ENCODE data around the gene CCNK. TPM values are rescaled to one million over a fixed set of nuclear protein-coding genes. Genes with fewer than 3 reads are reported as not detected.

Gene CCNK
- total RNA-seq, 2 donors from 2014 or later: 65.8 to 67.7 TPM

DNA sequence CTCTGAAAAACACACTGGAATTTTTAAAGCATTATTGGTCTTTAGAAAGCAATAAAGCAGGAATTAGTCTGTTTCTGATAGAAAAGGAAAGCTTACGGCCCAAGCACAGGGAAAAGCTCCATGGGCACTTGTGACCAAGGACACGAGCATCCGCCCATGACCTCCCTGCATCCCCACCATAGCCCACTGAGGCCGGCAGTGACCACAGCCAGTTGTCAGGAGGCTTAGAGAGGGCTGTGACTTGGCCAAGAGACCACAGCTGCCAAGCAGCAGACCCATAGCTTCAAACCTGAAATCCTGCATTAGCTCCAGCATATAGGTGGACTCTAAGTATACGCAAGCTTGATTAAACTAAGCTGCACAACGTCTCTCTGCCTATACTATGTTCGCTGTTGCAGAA is 9.5 kb upstream of the CCNK start:
- no peak for TF ChIP-seq CTCF (IDR thresholded peaks at IDR 0.05)
- Histone ChIP-seq H3K9me3 (no peaks in the 10 kb centered on the region), H3K9ac (ENCODE audit: low read depth in 2 of 2, low read length in 2 of 2) (no peak overlapping the region), H3K36me3 (no peaks in the 10 kb centered on the region), H3K27ac (no peak overlapping the region), H3K27me3 (no peaks in the 10 kb centered on the region), H3K4me1 (no peaks in the 10 kb centered on the region), H3K4me3 (no peak overlapping the region)
- no peak for DNase-seq
- intact Hi-C loops (cut with DNase I): no loop called here

DNA sequence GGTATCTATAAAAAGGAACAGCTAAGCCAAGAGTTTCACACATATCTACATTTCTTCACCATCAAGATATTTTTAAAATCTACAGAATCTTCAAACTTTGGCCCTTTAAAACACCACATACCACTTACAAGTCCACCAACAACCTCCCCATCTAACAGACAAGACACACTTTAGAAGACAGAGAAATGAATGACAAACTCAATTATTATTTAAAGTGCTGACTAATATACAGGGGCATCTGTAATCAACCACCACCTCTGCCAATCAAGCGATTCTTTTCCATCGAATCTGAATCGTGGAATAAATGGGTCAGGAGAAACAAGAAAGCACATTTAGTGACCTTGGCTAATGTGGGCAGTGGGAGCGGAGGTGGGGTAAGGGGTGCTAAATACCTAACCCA is 8.3 kb upstream of the CCNK start:
- no peak overlapping the region for H3K27ac ChIP-seq

DNA sequence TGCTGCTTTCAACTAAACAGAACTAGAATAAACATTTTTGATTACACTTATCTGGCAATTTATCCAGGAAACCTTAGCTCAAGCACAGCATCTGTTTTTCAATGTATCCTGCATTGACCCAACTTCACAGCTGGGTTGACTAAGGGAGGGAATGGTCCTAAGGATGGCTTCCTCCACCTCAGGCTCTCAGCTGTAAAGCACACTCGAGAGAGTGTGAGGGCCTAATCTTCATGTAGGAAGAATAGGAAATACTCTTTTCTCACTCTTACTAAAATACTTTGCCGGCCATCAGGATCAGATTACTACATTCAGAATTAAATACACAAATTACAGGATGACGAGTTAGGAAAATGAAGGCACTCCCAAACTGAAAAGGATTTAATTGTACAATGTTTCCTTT is 7.8 kb upstream of the CCNK start:
- no peak overlapping the region for H3K4me3 ChIP-seq
- TF ChIP-seq CTCF (IDR thresholded peaks at IDR 0.05): no peak
- H3K9ac ChIP-seq (ENCODE audit: low read depth in 2 of 2, low read length in 2 of 2): no peak overlapping the region
- H3K4me1 ChIP-seq: peaks cover 3% of the 10 kb centered on the region
- H3K36me3 ChIP-seq: no peaks in the 10 kb centered on the region
- intact Hi-C loops (cut with DNase I): no loop called here
- H3K27ac ChIP-seq: no peak overlapping the region
- no peaks in the 10 kb centered on the region for H3K27me3 ChIP-seq
- no peak for DNase-seq
- no peaks in the 10 kb centered on the region for H3K9me3 ChIP-seq

More for the DNA sequence above, 8.3 kb upstream of the CCNK start:
- DNase-seq: no peak
- TF ChIP-seq CTCF (IDR thresholded peaks at IDR 0.05): no peak
- Histone ChIP-seq H3K9ac (ENCODE audit: low read depth in 2 of 2, low read length in 2 of 2) (no peak overlapping the region), H3K36me3 (no peaks in the 10 kb centered on the region), H3K4me1 (no peaks in the 10 kb centered on the region), H3K9me3 (no peaks in the 10 kb centered on the region), H3K27me3 (no peaks in the 10 kb centered on the region), H3K4me3 (no peak overlapping the region)
- intact Hi-C loops (cut with DNase I): no loop called here

DNA sequence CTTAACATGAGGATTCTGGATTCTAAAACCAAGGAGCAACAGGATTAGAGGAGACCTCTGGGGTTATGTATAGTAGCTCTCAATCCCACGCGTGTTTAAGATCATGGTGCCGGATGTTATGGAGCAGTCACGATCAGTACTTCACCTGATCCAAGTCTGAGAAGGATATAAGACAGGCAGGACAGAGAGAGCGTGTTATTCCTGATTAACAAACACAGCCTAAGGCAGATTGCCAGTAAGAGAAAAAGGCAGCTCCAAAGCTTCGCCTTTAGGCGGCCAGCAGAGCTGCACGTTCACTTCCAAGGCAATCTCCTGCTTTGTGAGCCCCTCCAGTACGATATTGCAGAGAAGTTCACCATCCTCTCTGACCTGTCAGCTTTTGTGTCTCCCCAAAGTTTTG is 6.0 kb upstream of the CCNK start:
- no peak overlapping the region for H3K4me3 ChIP-seq
- no peak for DNase-seq
- H3K27ac ChIP-seq: no peak overlapping the region
- no peaks in the 10 kb centered on the region for H3K9me3 ChIP-seq
- intact Hi-C loops (cut with DNase I): no loop called here
- peaks cover 8% of the 10 kb centered on the region for H3K4me1 ChIP-seq
- no peaks in the 10 kb centered on the region for H3K27me3 ChIP-seq
- no peak for TF ChIP-seq CTCF (IDR thresholded peaks at IDR 0.05)
- H3K9ac ChIP-seq (ENCODE audit: low read depth in 2 of 2, low read length in 2 of 2): no peak overlapping the region
- H3K36me3 ChIP-seq: no peaks in the 10 kb centered on the region

- Histone ChIP-seq H3K36me3 (no peaks in the 10 kb centered on the region), H3K4me1 (peaks cover 8% of the 10 kb centered on the region), H3K27ac (no peak overlapping the region), H3K4me3 (no peak overlapping the region), H3K27me3 (no peaks in the 10 kb centered on the region), H3K9ac (ENCODE audit: low read depth in 2 of 2, low read length in 2 of 2) (no peak overlapping the region), H3K9me3 (no peaks in the 10 kb centered on the region)
- no peak for TF ChIP-seq CTCF (IDR thresholded peaks at IDR 0.05)
- DNase-seq: no peak
- intact Hi-C loops (cut with DNase I): no loop called here
Measured at GRCh38 chr14:99475660-99476059, 5.5 kb upstream of the CCNK start.

DNA sequence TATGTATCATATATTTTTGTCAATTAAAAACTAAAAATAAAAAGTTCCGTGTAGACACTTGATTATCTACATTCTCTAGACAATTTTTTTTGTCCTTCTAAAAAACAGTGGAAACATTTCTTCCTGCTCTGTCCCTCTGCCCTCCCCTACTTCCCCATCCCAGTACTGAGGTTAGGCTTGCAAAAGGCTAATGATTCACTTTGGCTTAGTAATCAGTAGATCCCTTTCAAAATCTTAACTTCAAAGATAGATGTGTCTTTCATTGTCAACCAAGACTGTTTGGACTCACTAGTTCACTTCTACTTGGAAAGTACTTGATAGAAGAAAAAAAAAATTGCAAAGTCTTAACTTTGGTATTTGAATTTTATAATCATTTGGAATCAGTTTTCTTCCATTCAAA is 4.3 kb upstream of the CCNK start:
- no peak for DNase-seq
- Histone ChIP-seq H3K4me1 (peaks cover 8% of the 10 kb centered on the region), H3K4me3 (no peak overlapping the region), H3K9ac (ENCODE audit: low read depth in 2 of 2, low read length in 2 of 2) (no peak overlapping the region), H3K36me3 (no peaks in the 10 kb centered on the region), H3K27me3 (no peaks in the 10 kb centered on the region), H3K27ac (no peak overlapping the region), H3K9me3 (no peaks in the 10 kb centered on the region)
- intact Hi-C loops (cut with DNase I): no loop called here
- no peak for TF ChIP-seq CTCF (IDR thresholded peaks at IDR 0.05)
